ENCODE results near the gene TUG1.

The TUG1 gene

GRCh38 chr22:30979932-30980331, 10.9 kb downstream of the TUG1 start:
- H3K4me1 ChIP-seq (ENCODE audit: insufficient read depth, low read length), result no peaks in the 10 kb centered on the region
- peaks cover 9% of the 10 kb centered on the region for H3K36me3 ChIP-seq (ENCODE audit: insufficient read depth, low read length)
- DNase-seq (no peak), ATAC-seq (ENCODE audit: insufficient read depth, low read depth) (no peak)
- no peaks in the 10 kb centered on the region for H3K27me3 ChIP-seq (ENCODE audit: insufficient read depth, low read length, poor library complexity)
- no peak for TF ChIP-seq CTCF (IDR thresholded peaks at IDR 0.05; ENCODE audit: borderline replicate concordance, extremely low read depth, low read length, poor library complexity, severe bottlenecking)
- no peak for TF ChIP-seq EZH2 (IDR thresholded peaks at IDR 0.05; ENCODE audit: borderline replicate concordance, low read depth, low read length, severe bottlenecking)
- H3K79me2 ChIP-seq (ENCODE audit: insufficient read depth, low read length), result peaks cover 10% of the 10 kb centered on the region; the same call in 1 of the 2 replicates
- H2AFZ ChIP-seq (ENCODE audit: low read depth, low read length), result no peak overlapping the region
- no peak overlapping the region for H3K4me2 ChIP-seq (ENCODE audit: insufficient read depth, low read length)
- no peak overlapping the region for H3K9ac ChIP-seq (ENCODE audit: low read depth, low read length)
- no peak overlapping the region for H3K4me3 ChIP-seq (ENCODE audit: low read depth in 1 of 2, low read length in 2 of 2)
- H3K9me3 ChIP-seq (ENCODE audit: insufficient read depth, low read length, severe bottlenecking), result no peaks in the 10 kb centered on the region
- no peak overlapping the region for H3K27ac ChIP-seq (ENCODE audit: low read length)
- H4K20me1 ChIP-seq (ENCODE audit: insufficient read depth, low read length), result peaks cover 19% of the 10 kb centered on the region; the same call in 1 of the 2 replicates

GRCh38 chr22:30982512-30982911, 13.4 kb downstream of the TUG1 start:
- Histone ChIP-seq H3K27ac (ENCODE audit: low read length) (no peak overlapping the region), H3K4me3 (ENCODE audit: low read depth in 1 of 2, low read length in 2 of 2) (no peak overlapping the region), H3K27me3 (ENCODE audit: insufficient read depth, low read length, poor library complexity) (no peaks in the 10 kb centered on the region), H3K4me1 (ENCODE audit: insufficient read depth, low read length) (no peaks in the 10 kb centered on the region), H3K79me2 (ENCODE audit: insufficient read depth, low read length) (no peaks in the 10 kb centered on the region), H3K36me3 (ENCODE audit: insufficient read depth, low read length) (no peaks in the 10 kb centered on the region), H3K4me2 (ENCODE audit: insufficient read depth, low read length) (no peak overlapping the region), H4K20me1 (ENCODE audit: insufficient read depth, low read length) (peaks cover 9% of the 10 kb centered on the region; the same call in 1 of the 2 replicates), H2AFZ (ENCODE audit: low read depth, low read length) (no peak overlapping the region), H3K9me3 (ENCODE audit: insufficient read depth, low read length, severe bottlenecking) (no peaks in the 10 kb centered on the region), H3K9ac (ENCODE audit: low read depth, low read length) (no peak overlapping the region)
- no peak for TF ChIP-seq CTCF (IDR thresholded peaks at IDR 0.05; ENCODE audit: borderline replicate concordance, extremely low read depth, low read length, poor library complexity, severe bottlenecking)
- ATAC-seq (ENCODE audit: insufficient read depth, low read depth) (no peak), DNase-seq (no peak)

DNA sequence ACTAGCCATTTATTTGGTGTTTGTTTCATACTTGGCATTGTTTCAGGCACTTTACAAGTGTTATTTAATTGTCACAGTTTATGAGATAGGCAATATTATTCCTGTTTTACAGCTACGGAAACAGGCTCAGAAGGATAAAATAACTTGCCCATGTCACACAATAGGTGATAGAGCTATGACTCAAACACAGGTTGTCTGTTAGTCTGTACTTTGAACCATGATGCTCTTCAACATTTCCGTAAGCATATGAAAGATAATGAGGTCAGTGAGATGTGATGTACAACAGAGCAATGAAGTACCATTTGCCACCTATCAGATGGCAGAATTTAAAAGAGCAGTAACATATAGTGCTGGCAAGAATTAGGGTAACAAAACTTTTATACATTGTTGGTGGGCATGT, 15.3 kb downstream of the TUG1 start:
- no peak for ATAC-seq (ENCODE audit: insufficient read depth, low read depth)
- Histone ChIP-seq H3K4me1 (ENCODE audit: insufficient read depth, low read length) (no peaks in the 10 kb centered on the region), H3K4me3 (ENCODE audit: low read depth in 1 of 2, low read length in 2 of 2) (no peak overlapping the region), H3K27me3 (ENCODE audit: insufficient read depth, low read length, poor library complexity) (no peaks in the 10 kb centered on the region), H3K79me2 (ENCODE audit: insufficient read depth, low read length) (no peaks in the 10 kb centered on the region), H3K9me3 (ENCODE audit: insufficient read depth, low read length, severe bottlenecking) (no peaks in the 10 kb centered on the region), H2AFZ (ENCODE audit: low read depth, low read length) (no peak overlapping the region), H3K36me3 (ENCODE audit: insufficient read depth, low read length) (no peaks in the 10 kb centered on the region), H3K4me2 (ENCODE audit: insufficient read depth, low read length) (no peak overlapping the region), H3K27ac (ENCODE audit: low read length) (no peak overlapping the region), H4K20me1 (ENCODE audit: insufficient read depth, low read length) (peaks cover 3% of the 10 kb centered on the region; the same call in 1 of the 2 replicates), H3K9ac (ENCODE audit: low read depth, low read length) (no peak overlapping the region)
- no peak for DNase-seq
- TF ChIP-seq CTCF (IDR thresholded peaks at IDR 0.05; ENCODE audit: borderline replicate concordance, extremely low read depth, low read length, poor library complexity, severe bottlenecking) (no peak), EZH2 (IDR thresholded peaks at IDR 0.05; ENCODE audit: borderline replicate concordance, low read depth, low read length, severe bottlenecking) (no peak)
